Activated CD4-positive, alpha-beta T cell treated with anti-CD3 and anti-CD28 coated beads, Interleukin-2, amount 50 U/mL, for 16 hours (primary cell): ENCODE measurements around the gene CLMN.
A peak's percentile ranks its signal among the peaks of the same experiment; 100 is the strongest.
"Not testable (repeated sequence)": the region's sequence is repeated elsewhere in the genome, so short reads cannot be mapped to it uniquely, and the experiment has no call there.

Source experiments
- DNase-seq: peaks from one replicate; pipeline ENCODE4 v3.0.0-alpha.2; 2020

The CLMN gene

DNA sequence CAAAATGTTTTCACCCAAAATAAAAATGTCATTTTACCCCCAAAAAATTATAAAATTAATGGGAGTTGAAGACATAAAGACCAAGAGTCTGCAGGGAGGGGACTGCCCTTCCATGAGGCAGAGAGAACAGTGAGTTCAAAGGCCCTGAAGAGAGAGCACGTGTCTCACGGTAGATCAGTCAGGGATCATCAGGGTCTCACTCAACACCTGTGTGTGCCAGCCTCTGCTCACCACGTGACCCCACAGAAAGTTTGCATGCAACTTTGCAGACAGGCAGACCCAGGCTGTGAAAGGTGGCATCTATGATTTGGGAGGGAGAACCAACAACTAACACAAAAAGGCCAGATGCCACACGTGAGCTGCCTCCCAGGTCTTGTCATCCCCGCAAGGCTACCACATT, 33.1 kb downstream of the CLMN start:
- DNase-seq, result no peak

DNA sequence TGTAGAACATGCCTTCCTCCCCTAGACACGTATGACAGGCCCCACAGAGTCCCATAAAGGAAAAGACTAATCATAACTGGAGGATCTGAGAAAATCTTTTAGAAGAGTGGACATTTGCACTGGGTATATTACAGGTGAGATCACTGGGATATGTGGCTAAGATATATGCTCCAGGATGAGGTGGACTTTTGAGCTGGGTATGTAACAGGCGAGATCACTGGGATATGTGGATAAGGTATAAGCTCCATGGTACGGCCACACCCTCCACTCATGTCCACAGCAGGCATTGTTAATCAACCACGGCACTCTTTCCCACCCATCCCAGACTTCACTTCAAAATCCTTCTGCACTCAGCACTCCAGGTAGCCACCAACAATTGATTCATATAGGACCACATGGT, 34.1 kb downstream of the CLMN start:
- no peak for DNase-seq

DNA sequence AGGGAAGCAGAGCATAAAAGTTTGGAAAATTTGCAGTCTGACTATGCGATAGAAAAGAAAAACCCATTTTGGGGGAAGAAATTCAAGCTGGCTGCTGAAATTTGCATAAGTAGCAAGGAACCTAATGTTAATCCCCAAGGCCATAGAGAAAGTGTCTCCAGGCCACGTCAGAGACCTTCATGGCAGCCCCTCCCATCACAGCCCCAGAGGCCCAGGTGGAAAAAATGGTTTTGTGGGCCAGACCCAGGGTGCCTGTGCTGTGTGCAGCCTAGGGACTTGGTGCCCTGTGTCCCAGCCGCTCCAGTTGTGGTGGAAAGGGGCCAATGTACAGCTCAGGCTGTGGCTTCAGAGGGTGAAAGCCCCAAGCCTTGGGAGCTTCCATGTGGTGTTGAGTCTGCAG, 35.9 kb downstream of the CLMN start:
- DNase-seq, result not testable (repeated sequence)

DNA sequence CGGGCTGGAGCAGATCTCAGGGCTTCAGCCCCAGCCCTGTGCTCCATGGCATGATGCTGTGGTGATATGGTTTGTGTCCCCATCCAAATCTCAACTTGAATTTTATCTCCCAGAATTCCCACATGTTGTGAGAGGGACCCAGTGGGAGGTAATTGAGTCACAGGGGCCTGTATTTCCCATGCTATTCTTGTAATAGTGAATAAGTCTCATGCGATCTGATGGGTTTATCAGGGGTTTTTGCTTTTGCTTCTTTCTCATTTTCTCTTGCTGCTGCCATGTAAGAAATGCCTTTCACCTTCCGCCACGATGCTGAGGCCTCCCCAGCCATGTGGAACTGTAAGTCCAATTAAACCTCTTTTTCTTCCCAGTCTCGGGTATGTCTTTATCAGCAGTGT, 36.7 kb downstream of the CLMN start:
- DNase-seq, result not testable (repeated sequence)

DNA sequence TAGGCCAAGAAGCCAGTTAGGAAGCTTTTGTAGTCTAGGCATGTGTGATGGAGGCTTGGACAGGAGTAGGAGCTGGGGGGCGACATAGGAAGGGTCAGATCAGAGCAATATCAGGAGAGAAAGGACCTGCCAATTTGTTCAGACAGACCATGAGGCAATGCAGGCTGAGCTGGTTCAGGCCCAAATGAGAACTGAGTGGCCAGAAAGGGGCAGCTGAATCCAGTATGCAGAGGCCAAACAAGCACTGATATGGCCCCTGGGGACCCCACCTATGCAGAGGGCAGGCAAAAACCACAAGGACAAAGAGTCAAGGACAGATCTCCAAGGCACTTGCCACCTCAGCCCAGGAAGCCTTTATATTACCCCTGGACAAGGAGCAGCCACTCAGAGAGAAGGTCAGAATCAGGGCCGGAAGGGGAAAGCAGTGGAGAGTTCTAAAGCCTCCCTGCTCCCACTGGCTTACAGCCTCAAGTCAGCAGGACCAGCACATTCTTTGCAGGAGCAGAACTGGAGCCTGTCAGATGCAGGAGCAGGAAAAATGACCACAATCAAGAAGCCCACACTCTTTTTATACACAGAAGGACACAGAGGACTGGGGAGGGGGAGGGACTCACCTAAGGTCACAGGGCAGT, 37.2 kb downstream of the CLMN start:
- no peak for DNase-seq

DNA sequence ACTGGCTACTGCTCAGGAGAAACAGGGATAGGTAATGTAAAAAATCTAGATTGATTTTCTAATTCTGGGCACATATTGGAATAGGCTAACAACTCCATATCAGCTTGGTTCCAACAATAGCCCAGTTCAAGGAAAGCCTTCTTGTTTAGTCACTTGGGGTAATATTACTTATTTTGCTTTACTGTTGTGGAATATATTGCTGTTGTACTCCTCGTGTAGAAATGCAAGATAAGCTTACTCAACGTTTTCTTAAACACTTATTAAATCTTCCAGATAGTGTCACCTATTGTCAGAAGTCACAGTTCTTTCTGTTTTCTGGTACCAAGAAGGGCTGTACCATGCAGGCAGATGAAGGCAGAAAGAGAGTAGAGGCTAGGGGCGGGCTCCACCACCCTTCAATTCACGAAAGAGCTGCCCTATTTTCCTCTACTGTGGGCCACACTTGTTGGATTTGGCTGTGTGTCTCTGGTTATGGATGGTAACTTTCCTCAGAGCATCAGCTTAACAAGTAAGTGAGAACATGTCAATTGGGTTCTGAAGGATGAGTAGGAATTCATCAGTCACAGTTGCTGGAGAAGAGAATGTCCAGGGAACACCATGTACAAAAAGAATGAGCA, 38.0 kb downstream of the CLMN start:
- DNase-seq, result no peak

DNA sequence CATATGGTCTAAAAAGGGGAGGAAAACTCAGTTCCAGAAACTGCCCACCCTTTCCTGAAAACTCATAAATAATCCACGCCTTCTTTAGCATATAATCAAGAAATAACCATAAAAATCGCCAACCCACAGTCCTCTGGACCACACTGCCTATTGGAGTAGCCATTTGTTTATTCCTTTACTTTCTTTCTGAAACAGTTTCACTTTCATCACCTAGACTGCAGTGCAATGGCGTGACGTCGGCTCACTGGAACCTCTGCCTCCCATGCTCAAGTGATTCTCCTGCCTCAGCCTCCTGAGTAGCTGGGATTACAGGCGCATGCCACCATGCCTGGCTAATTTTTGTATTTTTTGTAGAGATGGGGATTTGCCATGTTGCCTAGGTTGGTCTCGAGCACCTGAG, 44.2 kb downstream of the CLMN start:
- no peak for DNase-seq

DNA sequence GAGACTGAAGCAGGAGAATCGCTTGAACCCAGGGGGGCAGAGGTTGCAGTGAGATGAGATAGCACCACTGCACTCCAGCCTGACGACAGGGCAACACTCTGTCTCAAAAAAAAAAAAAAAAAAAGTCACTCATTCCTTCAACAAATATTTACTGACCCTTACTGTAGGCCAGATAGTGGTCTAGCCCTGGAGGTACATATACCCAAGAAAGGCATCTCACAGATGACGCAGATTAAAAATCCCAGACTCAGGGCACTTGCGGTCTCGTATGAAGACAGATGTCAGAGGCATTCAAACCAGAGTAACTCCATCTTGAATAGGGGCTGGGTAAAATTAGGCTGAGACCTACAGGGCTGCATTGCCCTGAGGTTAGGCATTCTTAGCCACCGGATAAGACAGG, 44.8 kb downstream of the CLMN start:
- no peak for DNase-seq

DNA sequence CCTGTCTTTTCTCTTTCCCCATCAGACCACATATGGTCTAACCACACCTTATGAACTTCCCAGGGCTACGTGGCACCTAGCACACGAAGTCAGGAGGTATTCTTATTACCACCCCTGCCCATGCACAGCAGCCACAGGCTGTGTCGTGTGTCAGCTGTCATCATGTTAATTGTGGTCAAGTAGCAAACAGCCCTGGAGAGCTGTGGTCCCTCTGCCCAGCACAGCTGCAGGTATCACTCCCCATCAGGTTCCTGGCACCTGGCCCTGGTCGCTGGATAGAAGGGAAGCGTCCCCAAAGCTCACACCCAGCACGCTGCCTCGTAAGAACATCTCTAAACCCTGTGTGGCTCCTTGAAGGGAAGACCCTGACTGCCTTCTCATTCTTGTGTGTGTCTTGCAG, 45.4 kb downstream of the CLMN start:
- DNase-seq, result no peak

DNA sequence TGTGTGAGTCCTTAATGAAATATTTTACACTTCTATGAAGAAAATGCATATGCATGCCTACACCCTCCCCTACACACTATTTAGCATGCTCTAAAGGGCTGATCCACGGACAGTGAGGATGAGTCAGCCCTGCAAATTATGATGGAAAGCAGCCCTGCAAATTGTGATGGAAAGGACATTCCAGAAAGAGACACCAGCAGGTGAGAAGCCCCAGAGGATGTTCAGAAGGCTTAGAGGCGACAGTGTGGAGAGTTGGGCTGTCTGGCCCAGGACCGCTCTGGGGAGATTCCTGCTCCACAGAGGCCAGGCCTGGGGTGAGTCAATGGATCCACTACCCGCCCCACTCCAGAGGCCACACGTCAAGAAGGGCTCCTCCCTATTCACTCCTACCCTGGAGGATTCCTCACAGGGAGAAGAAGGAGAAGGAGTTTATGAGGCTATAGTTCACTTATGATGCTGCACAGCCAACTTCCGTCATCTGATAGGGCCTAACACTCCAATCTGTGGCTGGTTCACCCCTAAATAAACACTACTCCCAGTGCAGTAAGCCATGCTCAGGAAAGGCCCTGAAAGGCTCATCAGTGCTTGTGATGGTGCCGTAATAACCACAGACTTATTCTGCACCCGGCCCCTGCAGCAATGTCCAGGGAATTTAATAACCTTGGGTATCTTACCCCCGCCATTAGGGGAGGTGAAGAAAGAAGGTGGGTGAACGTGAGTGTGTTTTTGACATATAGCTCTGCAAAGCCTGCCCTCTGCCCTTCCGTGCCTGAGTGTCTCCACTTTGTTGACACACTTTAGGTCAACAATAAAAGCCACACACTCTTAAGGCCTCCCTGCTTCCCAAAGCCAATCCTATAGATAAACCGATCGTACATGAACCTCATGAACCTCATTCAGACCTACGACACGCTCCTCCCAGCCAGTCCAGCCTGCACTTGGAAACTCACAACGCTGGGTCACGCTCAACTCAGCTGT, 46.4 kb downstream of the CLMN start:
- no peak for DNase-seq

DNA sequence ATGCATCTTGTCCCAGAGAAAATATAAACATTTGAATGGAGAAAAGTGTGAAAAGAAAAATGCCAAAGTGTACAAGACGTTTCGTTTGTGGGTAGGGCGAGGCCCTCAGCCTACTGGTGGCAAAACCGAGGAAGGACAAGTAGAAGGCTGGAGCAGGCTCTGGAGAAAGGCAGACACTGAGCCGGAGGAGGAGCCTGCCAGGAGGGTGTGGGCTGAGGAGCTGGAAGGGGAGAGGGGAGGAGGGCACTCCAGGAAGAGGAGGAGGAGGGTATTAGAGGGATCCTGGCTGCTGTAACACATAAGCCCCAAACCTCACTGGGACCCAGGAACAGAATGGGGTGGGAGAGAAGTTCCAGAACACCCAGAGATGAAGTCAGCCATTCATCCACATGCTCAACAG, 47.7 kb downstream of the CLMN start:
- DNase-seq, result no peak

DNA sequence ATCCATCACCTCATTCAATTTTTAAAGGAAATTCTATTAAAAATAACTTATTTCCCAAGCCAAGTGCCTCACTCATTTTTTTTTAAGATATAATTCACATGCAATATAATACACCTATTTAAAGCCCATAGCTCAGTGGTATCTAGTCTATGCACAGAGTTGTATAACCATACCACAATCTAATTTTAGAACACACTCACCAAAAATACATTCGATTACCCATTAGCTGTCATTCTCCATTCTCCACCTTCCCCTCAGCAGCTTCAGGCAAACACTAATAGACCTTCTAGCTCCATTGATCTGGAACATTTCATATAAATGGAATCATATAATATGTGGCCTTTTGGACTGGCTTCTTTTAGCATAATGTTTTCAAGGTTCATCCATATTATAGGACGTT, 49.5 kb downstream of the CLMN start:
- no peak for DNase-seq

DNA sequence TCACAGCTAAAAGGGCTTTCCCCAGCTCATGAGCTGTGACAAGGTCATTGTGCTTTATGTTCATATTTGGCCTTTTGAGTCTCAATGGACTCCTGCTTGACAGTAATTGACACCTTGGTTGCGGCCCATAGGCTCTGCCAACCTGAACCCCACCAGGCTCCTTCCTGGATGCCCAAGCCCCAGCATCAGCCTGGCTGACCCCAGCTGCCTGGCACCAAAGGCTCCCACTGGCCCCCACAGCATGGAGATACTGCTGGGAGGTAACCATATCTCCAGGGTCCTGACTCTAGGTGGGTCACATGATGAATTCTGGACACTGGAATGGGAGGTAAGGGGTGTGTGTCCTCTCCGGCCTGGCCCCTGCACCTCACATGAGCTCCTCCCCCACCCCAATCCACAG, 50.2 kb downstream of the CLMN start:
- DNase-seq, result no peak

DNA sequence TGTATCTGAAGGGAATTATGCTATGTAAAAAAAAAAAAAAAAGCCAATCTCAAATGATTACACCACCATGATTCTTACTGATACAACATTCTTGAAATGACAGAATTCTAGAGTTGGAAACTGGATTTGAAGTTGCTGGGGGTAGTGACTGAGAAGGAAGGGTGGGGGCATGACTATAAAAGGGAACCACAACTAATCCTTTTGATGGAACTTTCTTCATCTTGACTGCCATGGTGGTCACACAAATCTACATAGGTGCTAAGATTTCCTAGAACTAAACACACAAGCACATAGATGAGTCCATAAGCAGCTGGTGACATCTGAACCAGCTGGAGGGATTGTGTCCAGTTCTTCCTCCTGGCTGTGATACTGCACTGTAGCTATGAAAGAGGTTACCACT, 51.4 kb downstream of the CLMN start:
- peak; percentile 75 for DNase-seq

DNA sequence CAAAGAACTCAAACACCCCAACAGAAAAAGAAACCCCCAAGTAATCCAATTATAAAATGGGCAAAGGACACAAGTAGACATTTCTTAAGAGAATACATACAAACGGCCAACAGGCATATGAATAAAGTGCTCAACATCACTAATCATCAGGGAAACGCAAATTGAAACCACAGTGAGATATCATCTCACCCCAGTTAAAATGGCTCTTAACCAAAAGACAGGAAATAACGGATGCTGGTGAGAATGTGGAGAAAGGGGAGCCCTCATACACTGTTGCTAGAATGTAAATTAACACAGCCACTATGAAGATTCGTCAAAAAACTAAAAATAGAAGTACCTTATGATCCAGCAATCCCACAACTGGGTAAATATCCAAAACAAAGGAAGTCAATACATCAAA, 52.4 kb downstream of the CLMN start:
- peak; percentile 76 for DNase-seq

DNA sequence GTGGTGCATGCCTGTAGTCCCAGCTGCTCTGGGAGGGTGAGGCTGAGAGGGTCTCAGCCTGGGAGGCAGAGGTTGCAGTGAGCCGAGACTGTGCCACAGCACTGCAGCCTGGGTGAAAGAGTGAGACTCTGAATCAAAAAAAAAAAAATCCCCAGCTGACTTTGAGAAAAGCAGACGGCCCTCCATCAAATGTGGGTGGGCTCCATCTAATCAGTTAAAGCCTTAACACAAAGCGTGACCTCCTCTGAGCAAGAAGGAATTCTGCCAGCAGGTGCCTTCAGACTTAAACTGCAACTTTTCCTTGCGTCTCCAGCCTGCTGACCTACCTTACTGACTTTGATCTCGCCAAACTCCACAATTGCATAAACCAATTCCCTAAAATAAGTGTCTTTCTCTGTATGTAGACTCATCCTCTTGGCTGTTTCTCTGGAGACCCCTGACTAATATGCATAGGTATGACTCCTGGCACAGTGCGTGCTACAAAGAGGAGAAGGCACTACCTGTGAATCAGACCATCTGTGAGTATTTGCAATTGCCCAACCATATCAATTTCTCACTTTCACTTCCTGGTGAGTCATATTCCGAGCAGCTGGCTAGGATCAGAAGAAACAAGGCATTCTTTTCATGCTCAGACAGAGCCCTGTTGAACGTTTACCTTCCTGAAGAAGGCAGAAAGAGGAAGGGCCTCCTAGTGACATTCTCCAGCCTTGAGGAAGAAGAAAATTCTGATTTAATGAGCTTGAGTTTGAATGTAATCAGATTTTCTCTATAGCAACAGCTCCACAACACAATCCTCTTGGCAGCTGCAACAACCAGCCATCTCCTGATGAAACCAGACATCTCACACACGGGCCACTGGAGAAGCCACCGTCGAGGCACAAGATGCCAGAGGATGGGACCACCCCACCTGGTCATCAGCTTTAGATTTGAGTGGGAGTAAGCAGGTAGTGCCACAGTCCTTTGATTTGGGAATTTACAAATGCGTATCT, 54.3 kb downstream of the CLMN start:
- DNase-seq, result peak; percentile 92

DNA sequence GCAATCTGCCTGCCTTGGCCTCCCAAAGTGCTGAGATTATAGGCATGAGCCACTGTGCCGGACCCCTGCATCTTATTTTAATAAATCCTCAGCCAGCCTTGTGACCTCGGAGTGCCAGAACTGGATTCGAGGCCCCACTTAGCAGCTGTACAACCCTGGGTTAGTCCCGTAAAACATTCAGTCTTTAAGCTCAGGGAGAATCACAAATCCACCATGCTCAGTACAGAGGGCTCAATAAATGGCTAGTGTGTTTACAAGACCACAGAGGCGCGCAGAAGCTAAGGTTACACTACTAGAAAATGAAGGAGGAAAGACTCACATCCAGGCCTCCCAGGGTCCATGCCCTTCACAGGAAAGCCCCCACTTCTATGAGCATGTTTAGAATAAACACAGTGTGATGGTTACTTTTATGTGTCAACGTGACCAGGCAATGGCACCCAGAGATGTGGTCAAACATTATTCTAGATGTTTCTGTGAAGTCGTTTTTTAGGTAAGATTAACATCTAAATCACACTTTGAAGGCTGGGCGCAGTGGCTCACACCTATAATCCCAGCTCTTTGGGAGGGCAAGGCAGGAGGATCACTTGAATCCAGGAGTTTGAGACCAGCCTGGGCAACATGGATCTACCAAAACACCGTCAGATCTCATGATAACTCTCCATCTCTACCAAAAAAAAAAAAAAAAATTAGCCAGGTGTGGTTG, 55.3 kb downstream of the CLMN start:
- no peak for DNase-seq

DNA sequence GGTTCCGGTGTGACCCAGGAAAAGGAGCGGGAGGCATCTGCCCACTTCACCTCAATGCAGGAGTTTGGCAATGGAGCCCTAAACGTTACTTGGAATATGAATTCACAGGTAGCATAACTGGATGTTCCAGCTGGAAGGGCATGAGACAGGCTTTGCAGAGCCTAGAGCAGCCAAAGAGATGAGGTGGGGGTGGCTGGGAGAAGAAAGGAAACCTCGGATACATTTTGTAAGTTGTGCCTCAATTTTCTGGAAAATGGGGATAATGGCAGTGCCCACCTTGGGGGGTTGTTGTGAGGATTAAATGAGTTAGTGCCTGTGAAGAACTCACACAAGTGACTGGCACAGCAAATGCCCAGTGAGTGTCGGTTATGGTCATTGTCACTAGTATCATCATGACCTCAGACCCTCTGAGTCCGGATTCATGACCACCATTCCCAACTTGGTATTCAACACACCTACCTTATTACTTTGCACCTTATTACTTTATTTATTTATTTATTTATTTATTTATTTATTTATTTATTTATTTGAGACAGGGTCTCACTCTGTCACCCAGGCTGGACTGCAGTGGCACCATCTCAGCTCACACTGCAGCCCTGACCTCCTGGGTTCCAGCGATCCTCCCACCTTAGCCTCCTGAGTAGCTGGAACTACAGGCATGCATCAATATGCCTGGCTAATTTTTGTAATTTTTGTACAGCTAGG, 56.0 kb downstream of the CLMN start:
- no peak for DNase-seq

DNA sequence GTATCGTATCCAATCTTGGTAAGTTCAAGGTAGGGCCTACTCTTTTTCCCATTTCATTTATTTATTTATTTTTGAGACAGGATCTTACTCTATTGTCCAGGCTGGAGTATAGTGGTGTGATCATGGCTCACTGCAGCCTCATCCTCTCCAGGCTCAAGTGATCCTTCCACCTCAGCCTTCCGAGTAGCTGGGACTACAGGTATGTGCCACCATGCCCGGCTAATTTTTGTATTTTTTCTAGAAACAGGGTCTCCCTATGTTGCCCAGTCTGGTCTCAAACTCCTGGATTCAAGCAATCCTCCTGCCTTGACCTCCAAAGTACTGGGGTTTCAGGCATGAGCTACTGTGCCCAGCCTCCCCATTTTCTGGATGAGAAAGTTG, 57.2 kb downstream of the CLMN start:
- no peak for DNase-seq

DNA sequence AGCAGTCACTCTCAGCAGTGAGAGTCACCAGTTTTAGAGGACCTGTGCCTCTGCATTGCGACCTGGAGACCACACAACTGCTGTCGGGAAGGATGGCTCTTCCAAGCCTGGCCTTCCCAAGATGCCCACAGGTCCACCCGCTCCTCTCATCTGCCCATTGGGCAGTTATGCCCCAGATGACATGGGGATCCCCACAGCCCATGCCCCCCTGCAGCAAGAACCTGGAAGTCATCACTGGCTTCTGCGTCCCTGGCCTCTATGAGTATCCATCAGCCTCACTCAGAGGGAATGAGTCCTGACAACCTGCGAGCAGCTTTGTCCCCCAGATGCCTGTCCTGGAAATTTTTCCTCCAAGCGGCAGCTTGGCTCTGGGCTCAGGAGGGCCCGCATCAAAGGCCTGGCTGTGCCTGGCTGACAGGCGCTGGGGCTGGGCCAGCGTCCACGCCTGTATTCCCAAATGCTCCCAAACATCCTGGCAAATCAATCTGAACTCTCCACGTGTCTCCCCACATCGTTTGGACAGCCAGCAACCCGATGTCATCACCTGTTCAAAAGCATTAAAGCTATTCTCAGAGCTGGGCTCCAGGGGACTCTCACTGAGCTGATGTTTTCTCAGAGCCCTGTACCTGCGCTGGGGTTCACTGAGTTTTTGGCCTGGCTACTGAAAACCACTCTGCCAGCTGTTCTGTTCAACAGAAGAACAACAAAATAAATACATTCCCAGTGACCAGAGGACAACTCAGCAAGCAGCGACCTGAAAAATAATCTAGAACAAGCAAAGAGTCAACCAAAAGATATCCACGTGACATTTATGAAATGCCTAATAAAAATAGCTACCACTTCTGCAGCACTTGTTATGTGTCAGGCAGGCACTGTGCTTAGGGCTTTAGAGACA, 57.8 kb downstream of the CLMN start:
- no peak for DNase-seq
